Measurements from ENCODE around the gene EEF1E1.

Gene EEF1E1

DNA sequence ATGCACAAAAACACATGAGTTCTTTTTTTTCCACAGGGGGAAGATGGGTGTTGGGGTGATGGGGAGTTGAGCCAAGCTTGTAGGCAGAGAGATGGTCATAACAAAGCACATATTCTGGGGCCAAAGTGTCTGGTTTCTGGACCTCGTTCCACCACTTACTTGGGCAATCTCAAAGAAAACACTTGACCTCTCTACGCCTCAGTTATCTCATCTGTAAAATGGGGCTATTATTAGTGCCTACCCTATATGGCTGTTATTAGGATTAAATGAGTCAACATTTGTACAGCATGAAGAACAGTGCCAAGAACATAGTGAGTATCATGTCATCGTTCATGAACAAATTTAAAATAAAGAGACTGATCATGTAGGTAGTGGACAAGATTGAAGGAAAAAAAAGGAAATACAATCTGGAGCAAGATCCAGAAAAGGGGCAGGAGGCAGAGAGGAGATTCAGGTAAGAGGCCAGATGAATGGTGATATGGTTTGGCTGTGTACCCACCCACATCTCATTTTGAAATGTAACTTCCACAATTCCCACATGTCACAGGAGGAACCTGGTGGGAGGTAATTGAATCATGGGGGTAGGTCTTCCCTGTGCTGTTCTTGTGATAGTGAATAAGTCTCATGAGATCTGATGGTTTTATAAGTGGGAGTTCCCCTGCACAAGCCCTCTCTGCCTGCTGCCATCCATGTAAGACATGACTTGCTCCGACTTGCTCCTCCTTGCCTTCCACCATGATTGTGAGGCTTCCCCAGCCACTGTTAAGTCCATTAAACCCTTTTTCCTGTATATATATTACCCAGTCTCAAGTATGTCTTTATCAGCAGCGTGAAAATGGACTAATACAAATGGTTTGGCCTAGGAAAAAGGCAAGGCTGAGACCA lies 14.2 kb downstream of the EEF1E1 start:
- no peak for DNase-seq (ENCODE audit: low read depth)

GRCh38 chr6:8086755-8087306 lies 15.5 kb downstream of the EEF1E1 start:
- no peak for DNase-seq (ENCODE audit: low read depth)

DNA sequence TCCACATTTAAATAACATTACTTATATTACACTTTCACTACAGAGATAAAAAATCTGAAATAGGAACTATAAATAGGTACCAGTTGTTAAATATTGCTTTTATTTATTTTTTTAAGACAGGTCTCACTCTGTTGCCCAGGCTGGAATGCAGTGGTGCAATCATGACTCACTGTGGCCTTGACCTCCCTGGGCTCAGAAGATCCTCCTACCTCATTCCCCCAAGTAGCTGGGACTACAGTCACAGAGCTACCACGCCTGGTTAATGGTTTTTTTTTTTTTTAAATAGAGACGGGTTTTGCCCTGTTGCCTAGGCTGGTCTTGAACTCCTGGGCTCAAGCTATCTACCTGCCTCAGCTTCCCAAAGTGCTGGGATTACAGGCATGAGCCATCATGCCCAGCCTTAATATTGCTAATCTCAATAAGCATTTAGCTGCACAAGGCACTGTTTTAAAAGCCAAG lies 17.3 kb downstream of the EEF1E1 start:
- no peak for DNase-seq (ENCODE audit: low read depth)

DNA sequence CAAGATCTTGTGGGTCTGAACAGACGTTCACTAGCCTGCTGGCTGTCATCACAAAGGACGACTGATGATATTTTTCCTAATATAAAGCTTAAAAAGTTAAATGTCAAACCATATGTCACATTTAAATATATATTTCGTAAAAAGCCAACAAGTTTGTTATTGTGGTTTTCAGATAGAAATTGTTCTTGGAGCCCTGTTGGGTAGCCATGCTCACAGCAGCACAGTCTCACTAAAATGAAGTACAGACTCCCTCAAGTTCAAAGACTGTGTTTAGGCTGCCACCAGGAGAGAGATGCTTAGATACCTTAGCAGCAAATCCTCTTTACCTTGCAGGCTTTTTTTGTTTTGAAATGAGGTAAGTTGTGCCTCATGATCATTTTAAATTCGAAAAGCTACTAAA lies 17.8 kb downstream of the EEF1E1 start:
- no peak for DNase-seq (ENCODE audit: low read depth)

DNA sequence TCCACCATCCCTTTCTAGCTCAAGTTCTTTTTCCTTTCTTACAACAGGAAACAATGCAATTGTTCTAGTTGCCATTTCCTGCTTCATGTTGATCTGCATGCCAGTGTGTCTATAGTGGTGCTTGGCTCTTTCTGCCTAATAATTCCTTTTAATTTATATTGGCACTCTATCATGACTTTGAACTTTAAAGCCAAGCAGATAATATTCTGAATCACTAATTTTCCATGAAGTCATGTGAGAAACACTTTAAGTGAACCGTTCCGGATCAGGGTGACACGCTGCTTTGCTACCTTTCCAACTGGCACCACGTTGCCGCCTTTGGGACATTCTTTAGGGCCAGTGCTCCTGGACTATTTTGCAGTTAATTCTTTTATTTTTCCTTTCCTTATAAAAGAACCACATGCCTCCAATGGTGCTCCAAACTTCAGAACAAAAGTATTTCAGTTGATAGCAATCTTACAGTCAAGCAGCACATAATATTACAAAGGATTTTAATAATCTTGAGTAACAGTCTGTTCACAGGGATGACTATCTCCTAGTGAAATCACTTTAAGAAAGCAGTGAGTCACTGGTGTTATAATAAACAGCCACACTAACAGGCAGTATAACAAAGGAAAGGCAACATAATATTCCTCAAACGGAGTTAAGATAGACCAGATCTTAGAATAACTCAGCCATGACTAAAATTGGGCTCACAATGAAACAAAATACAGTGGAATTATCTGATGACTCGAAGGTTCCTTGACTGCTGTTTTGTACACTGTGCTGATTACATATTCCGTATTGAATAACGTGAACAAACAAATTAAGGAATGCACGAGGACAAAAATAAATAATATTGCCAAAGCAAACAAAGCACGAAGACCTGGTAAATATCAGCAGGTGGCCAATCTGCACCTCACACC lies 19.1 kb downstream of the EEF1E1 start:
- no peak for DNase-seq (ENCODE audit: low read depth)

DNA sequence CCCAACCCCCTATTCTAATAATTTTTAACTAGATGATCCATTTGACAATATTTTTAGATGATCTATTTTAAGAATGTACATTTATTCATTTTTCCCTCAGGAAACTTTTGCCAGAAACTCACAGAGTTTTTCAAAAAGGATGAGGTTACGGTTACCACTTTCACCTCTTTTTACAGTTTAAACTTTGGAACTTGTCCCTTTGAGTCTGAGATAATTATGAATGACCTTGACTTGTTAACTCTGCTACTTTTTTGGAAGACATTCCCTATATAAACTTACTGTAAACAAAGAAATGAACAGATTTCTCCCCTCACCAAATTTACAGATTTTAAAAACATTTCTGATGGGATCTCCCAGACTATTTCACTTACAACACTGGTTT lies 19.8 kb downstream of the EEF1E1 start:
- no peak for DNase-seq (ENCODE audit: low read depth)

DNA sequence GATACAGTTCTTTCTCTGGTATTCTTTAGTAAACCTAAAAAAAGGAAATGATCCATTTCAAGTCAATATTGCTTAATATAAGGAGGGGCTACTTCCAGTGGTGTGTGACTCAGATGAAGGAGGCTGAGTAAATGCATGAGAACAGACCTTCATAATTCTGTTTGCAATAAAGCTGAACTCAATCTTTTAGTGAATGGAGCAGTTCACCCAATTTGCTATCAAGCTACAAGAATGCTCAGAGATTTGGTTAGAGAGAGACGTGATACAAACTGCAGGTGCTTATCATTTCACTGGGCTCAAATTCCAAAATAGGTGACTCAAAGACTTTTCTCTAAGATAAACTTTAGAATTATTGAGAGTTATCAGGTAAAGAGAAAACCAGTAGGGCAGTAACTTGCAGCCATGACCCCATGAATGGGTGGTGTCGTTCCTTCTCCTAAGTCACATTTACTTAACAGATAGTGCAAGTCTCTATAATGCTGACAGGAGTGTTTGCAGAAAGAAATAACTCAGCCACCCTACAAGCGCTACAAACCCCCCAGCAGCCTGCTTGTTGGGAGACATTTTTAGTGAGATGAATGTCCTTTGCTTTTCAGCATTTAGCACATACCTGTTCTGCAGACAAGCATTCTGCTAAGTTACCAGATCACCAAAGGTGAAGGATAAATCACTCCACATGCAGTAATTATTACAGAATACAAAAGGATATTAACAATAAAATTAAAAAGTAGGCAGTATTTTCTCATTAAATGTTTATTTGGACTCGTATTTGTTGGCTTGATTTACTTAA lies 21.8 kb downstream of the EEF1E1 start:
- DNase-seq (ENCODE audit: low read depth): no peak

GRCh38 chr6:8079126-8079525 lies 23.2 kb downstream of the EEF1E1 start:
- DNase-seq (ENCODE audit: low read depth): no peak

GRCh38 chr6:8077991-8078390 lies 24.4 kb downstream of the EEF1E1 start:
- DNase-seq (ENCODE audit: low read depth): no peak

DNA sequence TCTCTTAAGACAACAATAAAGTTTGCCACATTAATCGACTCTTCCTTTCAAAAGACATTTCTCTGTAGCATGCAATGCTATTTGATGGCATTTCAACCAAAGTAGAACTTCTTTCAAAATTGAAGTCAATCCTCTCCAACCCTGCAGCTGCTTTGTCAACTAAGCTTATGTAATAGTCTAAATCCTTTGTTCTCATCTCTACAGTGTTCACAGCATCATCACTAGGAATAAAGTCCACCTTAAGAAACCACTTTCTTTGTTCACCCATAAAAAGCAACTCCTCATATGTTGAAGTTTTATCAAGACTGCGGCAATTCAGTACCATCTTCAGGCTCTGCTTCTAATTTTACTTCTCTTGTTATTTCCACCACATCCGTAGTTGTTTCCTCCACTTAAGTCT lies 26.6 kb downstream of the EEF1E1 start:
- no peak for DNase-seq (ENCODE audit: low read depth)

DNA sequence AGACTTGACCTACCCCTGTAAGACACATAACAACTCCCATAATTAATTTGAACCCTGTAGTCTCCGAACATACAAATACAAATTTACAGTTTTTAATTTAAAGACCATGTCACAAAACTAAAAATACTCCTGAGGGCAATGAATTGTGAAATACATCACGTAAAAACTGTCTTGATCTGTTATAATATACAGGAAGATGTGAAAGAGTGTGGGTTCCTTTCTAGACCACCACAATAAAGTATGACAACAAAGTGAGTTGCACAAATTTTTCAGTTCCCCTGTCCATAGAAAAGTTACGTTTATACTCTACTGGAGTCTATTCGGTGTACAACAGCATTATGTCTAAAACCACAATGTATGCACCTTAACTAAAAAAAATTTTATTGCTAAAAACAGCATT lies 27.2 kb downstream of the EEF1E1 start:
- DNase-seq (ENCODE audit: low read depth): no peak

DNA sequence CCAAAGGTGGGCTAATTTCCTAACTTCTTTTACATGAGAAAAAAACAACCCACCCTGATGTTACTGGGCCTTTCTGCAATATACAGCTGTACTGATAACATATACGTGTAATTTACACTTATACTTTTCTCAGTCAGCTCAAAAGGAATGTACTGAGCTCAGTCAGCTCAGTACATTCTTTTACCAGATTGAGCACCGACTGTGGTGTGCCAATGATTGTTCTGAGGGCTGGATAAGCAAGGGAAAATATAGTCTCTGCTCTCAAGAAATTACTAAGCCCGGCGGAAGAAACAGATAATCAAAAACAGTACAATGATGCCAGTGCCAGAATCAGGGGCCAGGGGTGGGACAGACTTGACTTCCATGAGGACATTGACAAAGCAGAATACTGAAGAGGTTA lies 28.1 kb downstream of the EEF1E1 start:
- no peak for DNase-seq (ENCODE audit: low read depth)

DNA sequence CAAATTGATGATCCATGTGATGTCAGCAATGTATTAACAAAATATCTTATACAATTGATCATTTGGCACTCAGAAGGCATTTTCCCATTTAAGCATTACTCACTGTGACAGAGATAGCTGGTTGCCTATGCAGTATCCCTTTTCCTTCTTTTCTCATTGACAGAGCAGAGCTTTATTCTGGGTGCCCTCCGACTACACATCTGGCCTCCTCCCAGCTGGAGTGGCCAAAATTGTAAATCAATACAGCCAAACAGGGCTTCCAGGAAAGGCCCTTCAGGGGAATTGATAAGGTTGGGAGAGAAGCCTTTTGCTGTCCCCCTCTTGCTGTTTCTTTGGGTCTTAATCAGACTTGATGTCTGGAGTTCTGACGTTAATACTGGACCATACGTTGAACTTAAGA lies 28.6 kb downstream of the EEF1E1 start:
- DNase-seq (ENCODE audit: low read depth): no peak

DNA sequence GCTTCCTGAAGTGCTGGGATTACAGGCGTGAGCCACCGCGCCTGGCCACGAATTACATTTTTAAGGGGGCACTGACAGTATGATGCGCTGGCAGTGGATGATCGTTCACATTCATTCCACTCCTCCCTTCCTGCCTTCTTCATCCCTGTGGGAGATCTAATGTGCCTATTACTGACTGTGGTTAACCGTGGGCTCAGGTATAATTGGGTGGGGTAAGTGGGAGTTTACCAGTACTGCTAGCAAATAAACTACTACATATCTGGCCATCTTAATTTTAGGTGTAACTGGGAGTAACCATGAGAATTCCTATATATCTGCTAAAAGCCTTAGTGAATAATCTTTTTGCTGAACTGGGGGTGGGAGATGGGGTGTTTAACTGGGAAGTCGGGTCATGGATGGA lies 31.6 kb downstream of the EEF1E1 start:
- no peak for DNase-seq (ENCODE audit: low read depth)

DNA sequence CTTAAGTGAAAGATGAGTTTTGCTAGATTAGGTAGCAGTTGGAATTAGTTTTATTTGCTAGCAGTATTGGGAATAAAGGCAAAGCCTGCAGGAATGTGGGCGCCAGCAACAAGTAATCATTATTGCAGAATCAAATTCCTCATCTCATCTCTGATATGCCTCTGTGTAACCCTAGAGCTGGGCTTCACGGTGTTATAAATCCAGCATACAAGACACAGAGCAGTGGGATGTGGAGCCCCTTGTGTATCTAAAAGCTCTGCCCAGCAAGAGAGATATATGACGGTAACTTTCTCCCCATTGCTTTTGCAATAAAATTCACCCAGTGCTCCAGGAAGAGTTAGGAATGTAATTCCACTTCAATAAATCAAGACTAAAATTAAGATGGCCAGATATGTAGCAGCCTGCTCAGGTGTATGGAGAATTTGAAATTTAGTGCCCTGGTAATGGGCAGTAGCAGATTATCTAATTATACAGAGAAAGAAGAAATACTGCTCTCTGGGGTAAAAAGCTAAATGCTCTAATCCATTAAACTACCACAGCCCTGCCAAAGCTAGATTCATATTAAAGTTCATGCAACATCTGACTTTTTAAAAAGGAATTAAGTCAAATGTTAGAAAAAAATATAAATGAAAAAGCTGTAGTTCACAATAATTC lies 32.6 kb downstream of the EEF1E1 start:
- DNase-seq (ENCODE audit: low read depth): no peak

GRCh38 chr6:8069151-8069550 lies 33.2 kb downstream of the EEF1E1 start:
- no peak for DNase-seq (ENCODE audit: low read depth)

DNA sequence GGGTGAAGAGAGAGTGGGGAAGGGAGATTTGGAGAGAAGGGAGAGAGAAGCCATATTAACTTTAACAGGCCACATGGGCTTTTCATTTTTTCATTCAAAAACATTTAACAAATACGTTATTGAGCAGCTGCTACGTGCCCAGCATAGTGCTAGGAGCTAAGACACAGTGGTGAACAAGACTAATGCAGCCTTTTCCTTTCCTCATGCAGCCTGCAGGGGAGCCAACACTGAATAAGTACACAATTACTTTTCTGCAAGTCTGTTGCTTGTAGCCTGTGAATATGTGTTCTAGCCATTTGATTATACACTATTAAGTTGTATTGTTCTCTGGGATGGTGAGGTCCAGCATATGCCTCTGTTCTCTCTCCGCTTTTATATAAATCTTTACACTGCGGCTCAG lies 36.2 kb downstream of the EEF1E1 start:
- DNase-seq (ENCODE audit: low read depth): no peak

DNA sequence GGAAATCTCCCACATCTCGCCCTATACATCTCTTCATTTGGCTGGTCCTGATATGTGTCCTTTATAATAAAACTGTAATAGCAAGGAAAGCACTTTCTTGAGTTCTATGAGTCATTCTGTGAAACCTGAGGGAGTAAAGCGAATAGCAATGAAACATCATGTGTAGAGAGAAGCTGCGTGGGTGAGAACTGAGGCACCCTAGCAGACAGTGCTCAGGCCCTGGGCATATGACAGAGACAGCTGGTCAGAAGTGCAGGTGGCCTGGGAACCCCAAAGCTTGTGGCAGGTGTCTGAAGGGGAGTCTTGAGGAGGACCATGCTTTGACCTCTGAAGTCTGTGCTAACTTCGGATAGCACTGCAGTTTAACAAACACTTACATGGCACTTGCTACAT lies 36.8 kb downstream of the EEF1E1 start:
- DNase-seq (ENCODE audit: low read depth): peak; percentile 23

- DNase-seq (ENCODE audit: low read depth): no peak
These were observed 37.5 kb downstream of the EEF1E1 start for GRCh38 chr6:8064638-8065518.
